Neutrophil (primary cell): ENCODE results near the gene FYCO1.

Experiments used
- H3K27ac ChIP-seq: fragments of 200-600 bp; sonication (generic); 2 replicates; pipeline ENCODE4 v1.5.1; 2016; ENCODE audit warnings: mild to moderate bottlenecking, moderate library complexity
- H3K27me3 ChIP-seq: fragments of 200-600 bp; sonication (generic); 2 replicates; pipeline ENCODE4 v1.6.0; 2016; ENCODE audit warnings: mild to moderate bottlenecking
- H3K36me3 ChIP-seq: fragments of 200-600 bp; sonication (generic); 2 replicates; pipeline ENCODE4 v1.5.1; 2017
- H3K4me1 ChIP-seq, 2 experiments: fragments of 200-600 bp in 1 of 2; sonication (generic) in 1 of 2; 1 replicate in 1 of 2; 2 replicates in 1 of 2; pipeline versions ENCODE4 v1.5.1 to v1.6.1; 2013 to 2016; ENCODE audit warnings: low read depth in 1 of 2, low read length in 1 of 2, mild to moderate bottlenecking in 1 of 2, moderate library complexity in 1 of 2; ENCODE audit not compliant: control insufficient read depth in 1 of 2, insufficient read depth in 1 of 2
- H3K4me3 ChIP-seq, 2 experiments: fragments of 200-600 bp in 1 of 2; sonication (generic) in 1 of 2; 1 replicate in 1 of 2; 2 replicates in 1 of 2; pipeline ENCODE4 v1.5.1; 2013 to 2016; ENCODE audit warnings: low read depth in 1 of 2, low read length in 1 of 2, mild to moderate bottlenecking in 1 of 2, moderate library complexity in 1 of 2
- H3K9me3 ChIP-seq: fragments of 200-600 bp; sonication (generic); 2 replicates; pipeline ENCODE4 v1.5.1; 2016
- CTCF ChIP-seq: fragments of 200-600 bp; sonication (generic); IDR thresholded peaks from 2 replicates; pipeline ENCODE4 v1.5.1; 2016; ENCODE audit warnings: antibody characterized with exemption

Gene FYCO1

GRCh38 chr3:45965253-45965652 is 30.4 kb downstream of the FYCO1 start:
- TF ChIP-seq CTCF: no peak
- H3K36me3 ChIP-seq: peaks cover 15% of the 10 kb centered on the region

GRCh38 chr3:45964139-45964538 is 31.5 kb downstream of the FYCO1 start:
- Histone ChIP-seq H3K9me3 (no peaks in the 10 kb centered on the region), H3K27ac (no peak overlapping the region)

More at GRCh38 chr3:45965253-45965652, 30.4 kb downstream of the FYCO1 start:
- Histone ChIP-seq H3K27ac (no peak overlapping the region), H3K4me3 (no peak overlapping the region), H3K9me3 (no peaks in the 10 kb centered on the region), H3K27me3 (peaks cover 74% of the 10 kb centered on the region), H3K4me1 (peaks cover 18% of the 10 kb centered on the region in 2 experiments)

GRCh38 chr3:45962033-45962432 is 33.6 kb downstream of the FYCO1 start:
- H3K4me1 ChIP-seq: peaks cover 18% of the 10 kb centered on the region in 2 experiments
- peaks cover 63% of the 10 kb centered on the region for H3K27me3 ChIP-seq
- TF ChIP-seq CTCF: no peak
- H3K9me3 ChIP-seq: no peaks in the 10 kb centered on the region
- H3K4me3 ChIP-seq: no peak overlapping the region
- no peak overlapping the region for H3K27ac ChIP-seq
- peaks cover 22% of the 10 kb centered on the region for H3K36me3 ChIP-seq

More at GRCh38 chr3:45964139-45964538, 31.5 kb downstream of the FYCO1 start:
- no peak overlapping the region for H3K4me3 ChIP-seq
- TF ChIP-seq CTCF: no peak
- peaks cover 22% of the 10 kb centered on the region for H3K36me3 ChIP-seq
- H3K4me1 ChIP-seq: peaks cover 18% of the 10 kb centered on the region in 2 experiments
- H3K27me3 ChIP-seq: peaks cover 74% of the 10 kb centered on the region

GRCh38 chr3:45960289-45960688 is 35.3 kb downstream of the FYCO1 start:
- Histone ChIP-seq H3K9me3 (no peaks in the 10 kb centered on the region), H3K27me3 (peaks cover 45% of the 10 kb centered on the region), H3K4me1 (peaks cover 18% of the 10 kb centered on the region in 2 experiments), H3K36me3 (peaks cover 22% of the 10 kb centered on the region), H3K27ac (no peak overlapping the region), H3K4me3 (no peak overlapping the region)
- no peak for TF ChIP-seq CTCF

GRCh38 chr3:45959201-45959600 is 36.4 kb downstream of the FYCO1 start:
- TF ChIP-seq CTCF: no peak
- Histone ChIP-seq H3K9me3 (no peaks in the 10 kb centered on the region), H3K27me3 (peaks cover 43% of the 10 kb centered on the region), H3K4me3 (no peak overlapping the region), H3K36me3 (peaks cover 28% of the 10 kb centered on the region), H3K27ac (no peak overlapping the region), H3K4me1 (peaks cover 8 to 11% of the 10 kb centered on the region in 2 experiments)

GRCh38 chr3:45958321-45958791 is 37.3 kb downstream of the FYCO1 start:
- H3K4me3 ChIP-seq: no peak overlapping the region
- peaks cover 43% of the 10 kb centered on the region for H3K27me3 ChIP-seq
- no peak for TF ChIP-seq CTCF
- H3K27ac ChIP-seq: no peak overlapping the region
- H3K4me1 ChIP-seq: peaks cover 0 to 3% of the 10 kb centered on the region in 2 experiments
- peaks cover 34% of the 10 kb centered on the region for H3K36me3 ChIP-seq
- H3K9me3 ChIP-seq: no peaks in the 10 kb centered on the region
